ENCODE measurements around the gene TPCN2.
"Not testable (repeated sequence)": the region's sequence is repeated elsewhere in the genome, so short reads cannot be mapped to it uniquely, and the experiment has no call there.

Gene TPCN2

DNA sequence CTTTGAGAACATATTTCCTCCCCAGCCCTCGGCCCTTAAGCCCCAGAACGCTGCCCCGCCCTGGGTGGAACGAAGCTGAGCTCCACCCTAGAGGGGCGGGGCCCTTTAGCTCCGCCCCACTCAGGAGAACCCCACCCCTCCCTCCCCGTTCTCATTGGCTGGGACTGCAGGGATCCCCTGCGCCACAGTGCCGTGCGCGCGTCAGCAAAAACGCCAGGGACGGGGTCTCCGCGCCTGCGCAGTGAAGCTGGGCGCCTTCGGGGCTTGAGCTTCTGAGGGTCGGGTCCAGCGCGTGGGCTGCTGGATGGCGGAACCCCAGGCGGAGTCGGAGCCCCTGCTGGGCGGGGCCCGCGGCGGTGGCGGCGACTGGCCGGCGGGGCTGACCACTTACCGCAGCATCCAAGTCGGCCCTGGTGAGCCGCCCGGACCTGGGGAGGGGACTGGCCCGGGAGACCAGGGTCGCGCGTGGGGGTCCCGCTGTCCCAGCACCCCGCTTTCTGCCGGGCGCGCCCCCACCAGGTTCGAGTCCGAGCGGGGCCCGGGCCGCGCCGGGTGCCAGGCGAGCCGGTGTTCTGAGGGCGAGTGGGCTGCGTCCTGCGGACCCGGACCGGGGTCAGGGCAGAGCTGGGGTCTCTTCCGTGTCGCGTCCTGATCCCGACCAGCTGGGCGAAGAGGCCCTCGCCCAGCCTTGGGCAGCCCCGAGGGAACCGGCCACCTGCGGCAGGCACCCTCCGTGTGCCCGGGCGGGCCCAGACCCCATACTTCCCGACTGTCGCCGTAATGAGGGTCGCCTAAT lies at the start of gene TPCN2:
Gene TPCN2 (plus strand): TSS at position 239 of the 796 bp plus-strand sequence. CDS start 66 bp downstream, at position 305.
- peak; percentile 94 for DNase-seq

DNA sequence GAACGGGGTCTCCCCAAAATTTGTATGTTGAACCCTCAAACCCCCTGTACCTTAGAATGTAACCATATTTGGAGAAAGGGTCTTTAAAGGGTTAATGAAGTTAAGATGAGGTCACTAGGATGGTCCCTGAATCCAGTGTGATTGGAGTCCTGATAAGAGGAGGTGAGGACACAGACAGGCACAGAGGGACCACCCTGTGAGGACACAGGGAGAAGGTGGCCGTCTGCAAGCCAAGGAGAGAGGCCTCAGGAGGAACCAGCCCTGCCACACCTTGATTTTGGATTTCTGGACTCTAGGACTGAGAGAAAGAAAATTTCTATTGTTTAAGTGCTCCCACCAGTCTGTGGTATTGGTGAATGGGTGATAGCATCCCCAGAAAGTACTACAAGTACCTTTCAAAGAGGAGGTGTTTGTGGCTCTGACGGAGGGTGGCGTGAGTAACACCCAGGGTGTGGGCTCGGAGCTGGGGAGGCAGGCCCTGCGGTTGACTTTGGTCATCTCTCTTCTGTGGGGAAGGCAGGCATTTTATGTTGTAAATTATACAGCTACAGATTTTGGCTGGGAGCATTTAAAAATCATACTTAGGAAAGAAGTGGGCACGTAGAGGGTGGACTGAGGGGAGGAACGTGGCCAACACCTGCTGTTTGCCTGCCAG lies 49.5 kb upstream of the TPCN2 start:
- no peak for DNase-seq

GRCh38 chr11:68999748-69000355 lies 48.9 kb upstream of the TPCN2 start:
- not testable (repeated sequence) for DNase-seq

- DNase-seq, result no peak
Observed at GRCh38 chr11:69000391-69000790, 48.3 kb upstream of the TPCN2 start.

DNA sequence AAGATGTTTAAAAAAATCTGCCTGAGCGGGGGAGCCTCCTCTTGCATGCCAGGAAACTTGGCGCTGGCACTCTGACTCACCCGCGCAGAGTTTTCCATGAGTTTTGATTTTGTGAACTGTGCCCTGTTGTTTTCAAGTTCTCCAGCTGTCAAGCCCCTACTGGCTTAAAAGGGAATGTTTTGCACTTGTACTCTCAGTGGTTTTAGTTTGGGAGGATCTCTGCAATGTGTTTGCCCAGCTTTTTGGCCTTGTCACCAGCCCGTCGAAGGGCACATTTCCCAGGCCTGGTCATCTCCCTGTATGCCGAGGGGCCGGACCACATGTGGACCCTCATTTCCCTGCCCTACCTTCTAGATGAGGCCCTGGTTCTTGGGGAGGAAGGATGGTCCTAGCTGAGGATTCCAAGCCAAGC lies 47.9 kb upstream of the TPCN2 start:
- no peak for DNase-seq

DNA sequence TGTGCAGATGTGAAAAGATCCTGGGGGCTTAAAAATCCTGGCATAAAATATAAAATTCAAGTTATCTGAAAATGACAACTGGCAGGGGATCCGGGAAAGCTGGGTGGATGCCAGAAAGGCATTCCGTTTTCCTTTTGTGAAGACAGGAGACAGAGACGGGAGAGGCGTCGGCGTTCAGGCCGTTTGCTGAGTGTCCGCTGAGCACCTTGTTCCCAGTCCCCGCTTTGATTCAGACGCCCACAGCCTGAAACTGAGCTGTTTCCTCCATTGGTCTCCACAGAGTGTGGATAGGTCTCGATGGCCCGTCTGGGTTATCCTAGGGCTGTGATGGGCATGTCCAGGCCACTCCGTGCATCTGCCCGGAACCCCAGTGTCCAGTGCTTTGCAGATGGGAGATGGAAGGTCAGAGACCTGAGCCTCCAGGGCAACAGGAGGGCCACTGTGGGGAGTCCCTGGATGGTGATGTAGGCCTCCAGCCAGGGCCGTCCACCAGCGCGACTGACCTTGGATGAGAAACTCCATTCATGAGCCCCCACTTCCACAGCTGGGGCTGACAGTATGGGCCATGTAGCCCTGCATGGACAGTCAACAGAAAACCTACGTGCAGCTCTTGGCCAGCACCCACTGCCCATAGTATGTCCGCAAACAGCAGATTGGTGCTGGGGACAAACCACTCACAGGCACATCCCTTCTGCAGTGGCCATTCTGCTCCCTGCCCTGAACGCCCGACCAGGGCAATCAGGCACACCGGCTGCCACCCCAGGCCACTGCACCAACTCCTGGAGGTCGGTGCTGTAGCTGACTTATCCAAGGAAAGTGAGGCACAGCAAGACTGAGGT lies 47.3 kb upstream of the TPCN2 start:
- no peak for DNase-seq

GRCh38 chr11:69002110-69002569 lies 46.6 kb upstream of the TPCN2 start:
- no peak for DNase-seq

- DNase-seq, result no peak
Observed at GRCh38 chr11:69002570-69003231, 46.0 kb upstream of the TPCN2 start.

DNA sequence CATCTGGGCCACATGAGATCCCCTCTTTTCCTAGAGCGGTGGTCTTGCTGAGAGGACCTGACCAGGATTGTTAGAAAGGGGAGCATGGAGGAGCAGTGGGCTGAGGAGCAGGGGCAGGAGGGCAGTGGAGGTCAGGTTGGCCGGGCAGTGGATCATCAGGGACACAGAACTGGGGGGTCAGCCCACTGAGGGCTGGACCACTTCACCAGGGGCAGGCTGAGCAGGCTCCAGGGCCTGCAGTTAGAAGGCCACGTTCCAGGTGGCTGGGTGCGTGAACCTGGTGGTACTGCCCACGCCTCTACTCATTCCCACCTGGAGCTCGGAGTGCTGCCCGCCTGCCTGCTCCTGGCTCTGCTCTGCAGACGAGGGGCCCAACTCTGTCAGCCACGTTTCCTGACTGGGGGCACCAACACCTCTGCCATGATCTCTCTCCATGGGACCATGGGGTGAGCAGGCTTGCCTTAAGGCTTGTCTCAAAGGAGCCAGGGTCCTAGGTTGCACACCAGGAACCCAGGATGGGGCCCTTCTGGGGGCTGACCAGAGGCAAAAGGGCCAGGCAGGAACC lies 45.3 kb upstream of the TPCN2 start:
- DNase-seq, result no peak

DNA sequence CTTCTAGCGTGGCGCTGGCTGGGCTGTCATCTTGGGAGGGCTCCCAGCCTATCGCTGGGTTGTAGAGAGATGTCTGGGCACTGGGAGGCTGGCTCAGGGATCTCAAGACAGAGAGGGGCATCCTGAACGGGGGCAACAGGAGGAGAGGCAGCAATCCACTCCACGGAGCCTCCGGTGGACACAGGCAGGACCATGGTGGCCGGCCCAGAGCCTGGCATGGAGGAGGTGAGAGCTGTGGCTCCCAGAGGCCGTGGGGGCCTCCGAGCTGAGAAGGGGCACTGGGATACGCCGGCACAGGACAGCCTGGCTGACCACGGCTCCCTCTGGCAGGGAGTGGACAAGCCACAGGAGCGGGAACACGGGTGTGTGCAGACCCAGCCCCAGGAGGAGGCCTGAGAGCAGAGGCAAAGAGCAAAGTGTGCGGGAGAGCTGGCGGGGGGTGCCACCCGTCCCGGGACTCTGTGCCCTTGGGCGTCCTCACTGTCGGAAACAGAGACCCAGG lies 44.8 kb upstream of the TPCN2 start:
- DNase-seq, result no peak

GRCh38 chr11:69004411-69005182 lies 44.1 kb upstream of the TPCN2 start:
- no peak for DNase-seq

DNA sequence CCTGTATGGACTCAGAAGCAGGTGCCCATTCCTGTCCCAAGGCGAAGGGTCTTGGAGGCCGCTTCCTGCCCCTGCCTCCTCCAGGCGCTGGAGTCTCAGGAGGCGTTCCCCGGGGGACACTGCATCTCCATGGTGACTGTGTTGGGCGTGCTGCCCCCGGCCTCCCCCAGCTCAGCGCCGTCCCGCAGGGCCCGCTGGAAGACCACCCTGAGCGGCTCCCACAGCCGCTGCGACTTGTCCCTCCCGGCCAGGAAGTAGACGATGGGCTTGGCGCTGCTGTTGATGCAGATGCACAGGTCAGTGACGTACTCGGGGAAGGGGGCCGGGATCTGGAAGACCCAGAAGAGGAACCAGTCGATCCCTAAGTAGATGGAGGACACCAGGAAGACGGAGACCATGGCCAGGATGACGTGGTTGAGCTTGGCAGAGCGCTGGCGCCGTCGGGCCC lies 43.5 kb upstream of the TPCN2 start:
- DNase-seq, result no peak

DNA sequence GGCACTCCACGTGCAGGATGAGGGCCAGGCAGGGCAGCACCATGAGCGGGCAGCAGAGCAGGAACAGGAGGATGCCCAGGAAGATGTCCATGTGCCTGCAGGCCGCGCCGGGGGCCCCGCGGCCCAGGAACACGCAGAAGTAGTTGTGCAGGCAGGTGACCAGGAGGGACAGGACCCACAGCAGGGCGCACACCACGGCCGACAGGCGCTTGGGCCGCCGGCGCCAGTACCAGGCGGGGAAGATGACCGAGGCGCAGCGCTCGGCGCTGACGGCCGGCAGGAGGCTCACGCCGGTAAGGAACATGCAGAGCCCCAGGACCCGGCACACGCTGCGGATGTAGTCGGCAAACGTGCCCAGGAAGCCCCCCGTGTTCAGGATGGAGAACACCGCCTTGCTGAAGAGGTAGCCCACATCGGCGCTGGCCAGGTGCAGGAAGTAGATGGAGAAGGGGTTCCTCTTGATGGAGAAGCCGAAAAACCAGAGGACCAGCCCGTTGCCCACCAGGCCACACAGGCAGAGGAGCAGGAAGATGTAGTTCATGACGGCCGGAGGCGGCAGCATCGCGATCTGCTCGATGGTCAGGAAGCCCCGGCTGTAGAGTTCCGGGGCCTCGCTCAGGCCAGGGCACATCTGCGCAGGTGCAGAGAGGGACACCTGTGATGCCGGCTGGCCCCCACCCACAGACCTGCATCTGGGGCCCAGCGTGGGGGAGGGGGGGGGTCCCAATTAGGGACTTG lies 42.9 kb upstream of the TPCN2 start:
- no peak for DNase-seq

DNA sequence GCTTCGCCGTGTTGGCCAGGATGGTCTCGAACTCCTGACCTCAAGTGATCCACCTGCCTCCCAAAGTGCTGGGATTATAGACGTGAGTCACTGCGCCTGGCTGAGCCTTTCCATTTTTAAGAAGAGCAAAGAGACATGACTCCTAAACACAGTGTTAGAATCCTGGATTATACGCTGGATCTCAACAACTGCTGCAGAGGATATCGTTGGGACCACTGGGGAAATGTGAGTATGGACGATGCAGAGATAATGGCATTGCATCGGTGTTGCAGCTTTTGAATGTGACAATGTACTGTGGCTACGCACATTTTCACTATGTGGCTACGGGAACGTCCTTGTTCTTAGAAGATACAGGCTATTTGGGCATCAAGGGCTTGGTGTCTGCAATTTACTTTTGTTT lies 41.9 kb upstream of the TPCN2 start:
- no peak for DNase-seq

DNA sequence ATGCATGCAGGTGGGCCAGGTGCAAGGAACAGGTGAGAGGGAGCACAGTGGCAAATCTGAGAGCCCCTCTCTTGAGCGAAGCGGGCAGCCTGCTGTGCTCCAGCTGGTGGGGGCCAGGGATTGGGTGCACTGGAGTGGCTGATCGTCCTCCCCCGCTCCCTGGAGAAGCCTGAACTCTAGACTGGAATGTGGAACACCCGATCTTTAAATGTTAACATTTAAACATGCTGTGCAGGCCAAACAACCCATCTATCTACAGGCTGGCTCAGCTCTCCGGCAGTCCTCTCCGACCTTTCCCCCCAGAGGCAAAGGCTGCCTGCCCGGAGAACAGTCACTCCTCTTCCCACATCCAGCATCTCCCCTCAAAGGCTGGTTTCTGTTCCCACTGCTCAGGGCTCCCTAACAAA lies 40.8 kb upstream of the TPCN2 start:
- DNase-seq, result no peak

DNA sequence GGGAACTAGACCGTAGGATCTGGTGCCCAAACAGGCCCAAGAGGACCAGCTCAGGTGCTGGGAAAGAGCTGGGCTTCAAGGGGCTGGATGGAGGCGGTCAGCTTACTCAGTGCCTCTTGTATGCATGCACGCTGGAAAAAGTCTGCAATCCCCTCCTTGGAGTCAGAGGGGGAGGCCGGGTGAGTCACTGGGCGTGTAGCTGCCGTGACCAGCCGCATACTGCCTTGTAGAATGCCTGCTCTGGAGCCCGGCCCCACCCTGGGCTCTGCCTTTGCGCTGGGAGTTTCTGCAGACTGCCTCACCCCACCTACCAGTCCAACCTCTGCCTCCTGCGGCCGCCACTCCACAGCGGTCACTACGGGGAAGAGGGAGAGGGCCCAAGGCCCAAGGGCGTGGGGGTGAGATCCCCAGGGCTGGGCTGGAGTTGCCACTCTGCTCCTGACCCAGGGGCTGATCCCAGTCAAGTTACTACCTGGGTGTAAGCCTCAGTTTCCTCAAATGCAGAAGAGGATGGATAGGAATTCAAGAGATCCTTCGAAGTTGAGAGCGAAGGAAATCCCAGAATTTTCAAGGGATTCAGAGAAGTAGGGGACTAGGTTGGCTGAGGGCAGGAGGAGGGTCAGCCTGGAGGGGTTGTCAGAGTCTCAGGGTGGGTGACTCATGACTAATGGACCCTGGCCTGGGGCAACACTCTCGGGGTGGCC lies 39.8 kb upstream of the TPCN2 start:
- no peak for DNase-seq

DNA sequence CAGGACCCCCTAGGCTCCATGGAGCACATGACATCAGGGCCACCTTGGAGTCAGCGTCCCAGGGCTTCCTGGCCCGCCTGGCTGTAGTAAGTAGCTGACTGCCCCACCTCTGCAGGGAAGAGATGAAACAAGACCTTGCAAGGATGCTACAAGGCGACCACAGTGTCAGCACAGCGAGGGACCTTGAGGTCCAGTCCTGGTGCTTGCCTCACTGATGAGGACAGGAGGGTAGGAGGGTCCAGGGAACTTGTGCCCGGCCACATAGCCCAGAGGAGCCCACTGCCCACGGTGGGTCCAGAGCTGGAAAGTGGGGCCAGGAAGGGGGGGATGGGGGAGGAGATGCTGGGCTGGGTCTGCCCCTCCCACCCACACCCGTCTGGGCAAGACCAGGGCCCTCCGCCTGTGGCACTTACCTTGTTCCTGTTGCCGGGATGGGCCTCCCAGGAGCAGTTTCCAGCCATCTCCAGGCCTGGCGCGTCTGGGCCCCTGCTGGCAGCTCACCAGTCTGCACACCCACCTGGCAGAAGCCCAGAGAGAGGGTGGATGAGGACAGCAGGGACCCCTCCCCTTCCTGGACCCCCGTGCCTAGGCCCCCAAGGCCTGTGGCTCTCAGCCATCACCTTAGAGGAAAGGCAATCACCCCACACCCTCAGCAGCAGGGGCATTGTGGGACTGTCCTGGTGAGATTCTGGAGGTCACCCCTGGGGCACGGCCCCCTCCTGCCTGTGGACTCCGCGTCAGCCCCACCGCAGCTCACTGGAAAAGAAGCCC lies 39.1 kb upstream of the TPCN2 start:
- DNase-seq, result no peak

DNA sequence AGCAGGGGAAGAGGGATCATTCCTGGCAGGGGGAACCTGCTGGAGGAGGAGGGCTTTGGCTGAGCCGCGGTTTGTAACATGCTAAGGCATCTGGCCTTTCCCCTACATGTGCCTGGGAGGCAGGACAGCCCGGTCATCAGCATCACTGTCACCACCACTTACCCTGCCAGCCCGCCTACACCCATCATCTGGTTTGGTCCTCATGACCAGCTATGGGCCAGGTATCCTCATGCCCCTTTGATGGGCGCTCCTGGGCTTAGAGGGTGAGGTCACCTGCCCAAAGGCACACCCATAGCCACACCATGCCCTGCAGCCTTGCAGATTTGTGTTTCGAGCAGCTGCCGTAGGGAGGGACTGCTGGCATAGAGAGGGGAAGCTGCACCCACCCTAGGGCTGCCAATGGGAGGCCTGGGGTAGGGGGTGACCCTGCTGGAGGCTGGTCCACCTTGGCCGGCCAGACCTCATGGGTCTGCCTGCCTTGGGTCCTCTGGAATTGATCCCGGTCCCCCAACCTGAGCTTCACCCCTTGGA lies 38.3 kb upstream of the TPCN2 start:
- no peak for DNase-seq

Measured in NCI-H774 (cell line).